ENCODE data around the gene CXXC5. TPM values are rescaled to one million over a fixed set of nuclear protein-coding genes. Genes with fewer than 3 reads are reported as not detected.

Gene CXXC5
- polyA plus RNA-seq, 10 donors: 64.9 to 86.7 (median 77.1) TPM

DNA sequence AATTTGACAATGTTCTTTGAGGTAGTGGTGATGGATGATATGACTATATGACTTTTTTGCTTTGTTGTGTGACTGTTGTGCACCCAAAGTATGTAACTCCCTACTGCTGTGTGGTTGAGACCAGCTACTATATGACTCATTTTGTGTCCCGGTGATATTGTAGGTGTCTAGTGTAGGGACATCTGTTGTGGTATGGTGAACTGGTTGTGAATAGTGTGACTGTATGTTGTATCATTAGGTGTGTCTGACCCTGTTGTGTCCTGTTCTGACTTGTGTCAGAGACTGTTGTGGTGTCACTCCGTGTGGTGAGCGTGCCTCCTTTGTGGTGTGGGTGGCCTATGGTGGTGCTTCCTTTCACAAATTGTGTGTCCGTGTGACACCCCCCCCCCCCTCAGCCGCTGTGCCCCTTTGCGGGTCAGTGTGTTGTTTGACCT, 11.2 kb upstream of the CXXC5 start:
- peak in 1 of 3 donors; percentile 67 for DNase-seq

GRCh38 chr5:139637438-139638089, 10.6 kb upstream of the CXXC5 start:
- peak; percentile 88 to 97 (median 96) for DNase-seq

DNA sequence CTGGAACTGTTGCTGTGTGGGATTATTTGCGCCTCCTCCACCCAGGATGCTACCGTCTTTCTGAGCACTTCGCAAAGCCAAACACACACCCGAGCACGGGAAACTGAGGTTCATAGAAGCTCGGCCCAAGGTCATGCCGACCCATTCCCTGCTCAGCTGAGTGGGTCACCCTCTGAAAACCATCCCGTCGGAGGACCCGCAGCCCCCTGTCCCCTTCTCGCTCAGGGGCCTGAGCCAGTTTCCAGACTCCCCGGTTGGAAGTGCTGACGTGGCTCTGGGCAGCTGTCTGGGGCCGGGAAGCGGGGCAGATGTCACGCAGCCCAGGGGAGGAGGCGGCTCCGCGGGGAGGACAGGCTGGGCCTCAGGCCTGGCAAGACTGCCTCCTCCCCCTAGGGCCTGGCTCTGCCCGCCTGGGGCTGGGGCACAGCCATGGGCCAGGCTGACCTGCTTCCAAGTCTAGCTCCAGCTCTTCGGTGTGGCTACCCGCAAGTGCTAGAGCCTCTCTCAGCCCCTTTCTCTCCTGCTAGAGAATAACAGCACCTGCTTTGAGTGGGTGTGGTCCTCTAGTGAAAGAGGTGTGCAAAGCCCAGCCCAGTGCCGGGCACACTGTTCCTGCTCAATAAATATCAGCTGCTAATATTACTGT, 9.9 kb upstream of the CXXC5 start:
- peak; percentile 79 to 94 (median 88) for DNase-seq

GRCh38 chr5:139638736-139639618, 9.2 kb upstream of the CXXC5 start:
- peak in 1 of 3 donors; percentile 17 for DNase-seq

GRCh38 chr5:139639619-139640380, 8.3 kb upstream of the CXXC5 start:
- DNase-seq: peak in 1 of 3 donors; percentile 31

DNA sequence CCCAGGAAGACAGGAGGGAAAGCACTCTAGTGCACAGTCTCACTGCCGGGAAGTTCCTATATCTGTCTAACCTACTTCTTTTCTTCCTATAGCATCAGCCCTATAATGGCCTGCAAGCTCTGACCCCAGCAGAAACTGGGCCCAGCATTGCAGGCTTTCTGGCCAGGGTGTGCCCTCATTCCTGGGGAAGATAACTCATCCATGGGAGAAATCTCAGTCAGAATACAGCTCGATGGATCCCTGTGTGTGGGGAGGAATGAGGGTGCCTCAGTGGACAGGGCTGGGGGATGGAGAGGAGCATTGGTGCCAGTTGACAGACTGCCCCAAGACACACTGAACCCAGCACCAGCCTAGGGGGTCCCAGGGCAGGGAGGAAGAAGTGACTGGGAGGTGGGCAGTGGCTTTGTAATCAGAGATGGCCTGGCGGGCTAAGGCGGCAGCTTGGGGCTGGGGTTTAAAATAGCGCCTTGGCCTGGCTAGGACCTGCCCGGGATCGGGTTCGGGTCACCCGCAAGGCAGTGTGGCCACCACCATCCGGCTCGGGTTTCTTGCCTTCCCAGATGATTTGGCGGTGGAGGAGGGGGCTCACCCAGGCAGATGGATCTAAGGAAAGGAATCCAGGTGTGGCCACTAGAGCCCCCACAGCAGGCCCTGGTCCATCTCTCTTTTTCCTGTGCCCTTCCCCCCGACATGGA, 7.6 kb upstream of the CXXC5 start:
- peak in 1 of 3 donors; percentile 32 for DNase-seq

DNA sequence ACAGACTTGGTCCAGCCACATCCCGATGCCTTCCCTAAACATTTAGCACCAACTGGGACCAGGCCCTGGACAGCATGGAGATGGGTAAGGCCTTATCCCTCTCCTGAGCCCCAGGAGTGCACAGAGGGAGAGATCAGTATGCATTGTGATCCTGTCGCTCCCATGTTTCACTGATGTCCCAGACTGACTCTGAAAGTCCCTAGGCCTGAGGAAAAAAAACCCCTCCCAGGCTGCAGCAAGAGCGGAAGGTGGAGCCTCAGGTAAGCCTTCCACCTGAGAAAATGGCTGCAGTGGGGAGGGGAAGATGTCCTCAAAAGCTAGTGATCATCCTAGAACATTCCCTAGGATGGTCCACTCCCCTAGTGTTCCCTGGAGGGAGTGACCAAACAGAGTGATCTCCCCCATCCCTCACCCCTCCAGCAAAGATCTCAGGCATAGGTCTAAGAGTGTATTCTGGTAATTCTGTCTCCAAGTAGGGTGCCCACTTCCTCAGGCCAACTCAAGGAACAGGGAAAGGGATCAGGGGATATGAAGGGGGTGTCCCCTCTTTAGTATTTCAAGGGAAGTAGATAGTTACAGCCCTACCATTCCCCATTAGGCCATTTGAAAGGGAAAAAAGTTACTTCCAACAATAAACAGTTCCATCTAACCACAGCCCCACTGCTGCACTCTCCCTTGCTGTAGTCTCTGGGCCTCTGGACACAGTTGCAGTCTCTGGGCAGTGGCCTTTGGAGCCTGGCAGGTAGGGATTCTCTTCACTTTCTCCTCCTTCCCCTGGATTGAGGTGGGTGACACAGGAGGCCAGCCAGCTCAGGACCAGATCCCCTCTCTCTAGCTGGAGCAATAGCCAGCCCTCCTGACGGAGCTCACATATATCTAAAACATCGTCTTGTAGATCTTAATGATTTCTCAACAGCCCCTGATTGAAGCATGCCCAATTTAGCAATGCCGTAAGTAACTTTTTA, 6.8 kb upstream of the CXXC5 start:
- no peak for DNase-seq

DNA sequence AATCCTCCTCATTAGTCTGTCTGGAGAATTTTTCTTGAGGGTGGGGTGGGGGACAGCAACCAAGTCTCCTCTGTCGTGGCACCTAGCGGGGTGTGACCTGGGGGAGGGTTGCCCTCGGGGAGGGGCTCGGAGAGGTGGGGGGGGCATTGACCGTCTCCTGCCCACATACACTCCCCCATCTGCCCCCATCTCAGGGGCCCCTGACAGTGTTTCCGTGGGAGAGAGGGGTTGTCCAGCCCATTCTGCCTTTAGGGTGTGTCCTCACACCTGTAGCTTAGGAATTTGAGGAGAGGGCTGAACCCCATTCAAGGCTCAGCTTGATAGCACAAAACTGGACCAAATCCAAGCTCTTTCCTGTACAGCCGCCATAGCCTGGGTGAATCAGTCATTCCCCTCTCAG, 5.9 kb upstream of the CXXC5 start:
- no peak for DNase-seq

DNA sequence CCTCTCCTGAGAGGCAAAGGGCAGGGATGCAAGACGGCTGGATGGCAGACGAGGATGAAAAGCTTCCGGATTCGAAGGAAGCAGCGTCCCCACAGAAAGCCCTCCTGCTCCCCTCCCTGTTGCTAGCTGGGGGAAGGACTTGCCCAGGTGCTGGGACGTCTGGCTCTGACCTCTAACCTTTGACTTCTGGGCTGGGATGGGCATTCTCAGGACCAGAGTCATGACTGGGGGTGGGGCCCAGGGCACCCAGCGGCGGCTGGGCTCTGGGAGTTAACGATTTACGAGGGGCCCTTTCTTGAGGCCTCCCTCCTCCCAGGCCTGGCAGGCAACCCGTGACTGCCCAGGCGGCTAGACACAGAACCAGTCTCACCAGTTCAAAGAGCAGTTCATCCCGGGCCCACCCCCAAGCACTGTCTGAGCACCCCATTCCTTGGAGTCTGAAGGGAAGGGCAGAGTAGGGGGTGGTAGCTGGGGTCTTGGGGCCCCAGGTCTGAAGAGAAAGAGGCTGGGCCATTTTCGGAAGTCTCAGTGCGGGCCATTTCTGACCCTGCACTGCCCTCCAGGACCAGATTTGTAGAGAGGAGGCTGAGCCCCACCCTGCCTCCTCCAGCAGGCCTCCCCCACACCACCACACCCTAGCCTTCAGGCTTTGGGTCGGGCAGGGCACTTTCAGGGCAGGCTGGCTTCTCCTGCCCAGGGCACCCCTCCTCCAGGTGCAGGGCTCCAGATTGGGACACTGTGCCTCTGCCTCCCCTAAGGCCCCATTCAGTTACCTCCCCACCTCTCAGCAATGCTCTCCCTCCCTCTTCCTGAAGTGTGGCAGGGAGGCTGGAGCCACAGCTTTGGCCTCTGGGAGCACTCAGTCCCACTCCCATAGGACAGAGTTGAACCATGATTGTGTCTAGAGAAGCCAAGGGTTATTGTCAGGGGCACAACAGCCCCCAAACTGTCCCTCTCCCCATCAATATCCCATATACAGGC, 5.0 kb upstream of the CXXC5 start:
- no peak for DNase-seq

DNA sequence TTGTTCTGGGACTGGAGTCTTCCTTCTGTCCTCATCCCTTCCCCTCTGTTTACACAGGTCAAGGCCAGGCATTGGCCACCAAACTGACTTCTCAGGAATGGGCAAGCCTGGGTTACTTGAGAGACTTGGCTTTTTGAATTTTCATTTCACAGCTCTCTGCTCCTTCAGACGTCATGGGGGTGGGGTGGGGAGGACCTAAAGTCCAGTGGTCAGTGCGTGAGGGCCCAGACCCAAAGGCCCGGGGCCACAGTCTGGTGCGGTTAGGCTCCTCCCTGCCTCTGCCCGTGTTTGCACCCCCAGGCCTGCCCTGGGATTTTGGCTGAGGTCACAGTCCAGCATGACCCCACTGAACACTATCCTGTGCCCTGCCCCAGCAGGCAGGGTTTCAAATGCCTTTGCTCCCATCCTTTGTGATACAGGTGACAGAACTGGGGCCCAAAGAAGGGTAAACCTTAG, 4.1 kb upstream of the CXXC5 start:
- DNase-seq: no peak

GRCh38 chr5:139644646-139645429, 3.3 kb upstream of the CXXC5 start:
- DNase-seq: no peak

- DNase-seq: no peak
These were observed 2.7 kb upstream of the CXXC5 start for GRCh38 chr5:139645430-139645871.

DNA sequence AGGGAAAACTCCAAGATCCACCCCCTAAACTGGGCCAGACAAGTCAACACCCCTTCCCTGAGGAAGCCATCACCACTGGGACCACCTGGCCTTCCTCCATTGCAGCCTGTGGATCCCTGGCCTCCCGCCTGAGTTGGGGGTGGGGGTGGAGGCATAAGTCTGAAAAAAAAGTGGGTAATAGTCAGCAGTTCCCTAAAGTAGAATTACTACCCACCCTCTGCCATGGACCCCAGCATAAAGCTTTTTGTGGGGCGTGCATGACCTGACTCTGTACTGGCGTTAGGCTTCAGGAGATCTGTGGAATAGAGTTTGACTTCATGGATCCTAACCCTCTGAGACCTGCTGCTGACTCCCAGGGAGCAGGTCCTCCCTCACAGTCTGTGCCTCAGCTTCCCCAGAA, 2.0 kb upstream of the CXXC5 start:
- DNase-seq: no peak

DNA sequence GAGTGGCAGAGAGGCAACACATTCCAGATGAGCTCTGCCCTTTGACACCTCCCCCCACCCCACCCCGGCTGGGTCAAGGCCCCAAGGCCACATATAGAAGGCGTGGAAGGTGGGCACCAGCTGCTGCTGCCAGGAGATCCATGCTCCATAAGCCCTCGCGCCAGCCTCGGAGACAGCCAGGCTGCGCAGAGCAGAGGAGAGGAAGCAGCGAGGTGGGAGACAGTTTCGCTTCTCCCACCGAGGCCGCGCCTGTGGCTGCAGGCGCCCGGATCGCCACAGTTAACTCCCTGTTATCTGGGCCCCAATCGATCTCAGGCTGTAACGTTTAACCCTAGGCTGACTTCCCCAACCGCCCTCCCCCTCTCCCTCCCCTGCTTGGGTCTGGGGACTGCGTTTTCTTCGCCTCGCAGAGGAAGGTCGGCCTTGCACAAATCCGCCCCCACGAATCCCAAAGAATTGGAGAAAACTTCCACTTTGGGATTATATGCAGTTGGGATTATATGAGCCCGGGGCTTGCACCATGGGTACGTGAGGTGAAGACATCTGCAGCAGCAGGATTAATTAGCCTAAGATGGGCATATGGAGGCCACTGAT, 1.1 kb upstream of the CXXC5 start:
- peak in 1 of 3 donors; percentile 65 for DNase-seq

DNA sequence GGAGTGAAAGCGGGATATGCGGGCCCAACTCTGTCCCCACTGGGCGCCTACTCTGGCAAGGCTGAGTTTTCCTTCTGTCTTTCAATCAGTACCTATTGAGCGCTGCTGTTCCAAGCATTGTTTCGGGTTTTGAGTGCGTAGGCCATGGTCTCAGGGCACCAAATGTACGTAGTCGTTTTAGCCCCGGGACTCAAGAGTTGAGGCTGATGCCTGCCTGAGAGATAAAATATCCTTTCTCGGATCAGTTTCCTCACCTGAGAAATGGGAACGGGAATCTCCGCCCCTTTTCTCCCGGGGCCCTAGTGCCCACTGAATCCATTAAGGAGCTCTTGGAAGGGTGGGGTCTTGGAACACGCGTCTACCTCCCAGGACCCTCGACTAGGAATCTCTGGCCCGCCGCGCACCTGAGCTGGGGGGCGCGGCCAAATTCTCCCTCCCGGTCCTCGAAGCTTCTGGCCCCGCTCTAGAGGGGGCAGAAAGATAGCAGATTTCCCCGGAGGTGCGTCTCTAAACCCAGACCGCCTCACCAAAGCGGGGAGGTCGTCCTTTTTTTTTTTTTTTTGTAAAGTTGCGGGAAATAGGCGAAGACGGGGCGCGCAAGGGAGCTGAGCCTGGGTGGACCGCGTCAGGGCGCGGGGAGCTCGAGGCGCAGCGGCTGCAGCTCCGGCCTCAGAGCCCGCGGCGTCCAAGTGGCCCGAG, 494 bp upstream of the CXXC5 start:
- DNase-seq: no peak
